GM12878 (cell line): Measurements from ENCODE around the gene MCM3. TPM values are rescaled to one million over a fixed set of nuclear protein-coding genes. Genes with fewer than 3 reads are reported as not detected.

Experiments used
- ATAC-seq: fragments of 200-7000 bp; cut with Tn5 transposase; 3 replicates; pipeline ENCODE4 v1.9.1; 2020; ENCODE audit warnings: mild to moderate bottlenecking, moderate library complexity
- BruUV-seq: library from RNA; stranded (reverse); fragments of 400-500 nt; replicated peaks from 2 replicates; lab custom pipeline; 2021; lab: Mats Ljungman, UMichigan
- CTCF ChIA-PET: fragments of 300-600 bp; sonication (Branson Sonifier 250); formaldehyde crosslinking; extraction: SDS; loops from one replicate; lab custom pipeline; 2021; ENCODE audit warnings: inconsistent platforms; lab: Yijun Ruan, JAX
- POLR2A ChIA-PET: fragments of 350-600 bp; formaldehyde crosslinking; extraction: SDS; loops from one replicate; lab custom pipeline; 2021; ENCODE audit warnings: inconsistent platforms; lab: Charles Lee
- RAD21 ChIA-PET: fragments of 300-600 bp; sonication (Branson Sonifier 250); formaldehyde crosslinking; loops from one replicate; lab custom pipeline; 2023; ENCODE audit warnings: antibody characterized with exemption; ENCODE audit not compliant: unreplicated experiment; lab: Charles Lee
- SMC1A ChIA-PET: fragments of 300-600 bp; sonication (Branson Sonifier 250); formaldehyde crosslinking; loops from one replicate; lab custom pipeline; 2023; ENCODE audit not compliant: unreplicated experiment, uncharacterized antibody; lab: Charles Lee
- DNase-seq: peaks from one replicate; pipeline ENCODE4 v3.0.0-alpha.2; 2011; ENCODE audit warnings: low read depth, low spot score
- FAIRE-seq: peaks from 3 replicates; lab custom pipeline; 2011; peaks lifted over from hg19 to GRCh38; lab: Jason Lieb, UNC
- H2AFZ ChIP-seq: 2 replicates; pipeline ENCODE4 v1.6.0; 2011; ENCODE audit warnings: low read depth, low read length, control low read depth; ENCODE audit not compliant: control insufficient read depth
- H3K27ac ChIP-seq: 2 replicates; pipeline ENCODE4 v1.5.1; 2011; ENCODE audit warnings: control low read depth; ENCODE audit not compliant: control insufficient read depth, insufficient read depth
- H3K27me3 ChIP-seq, 2 experiments: replicated peaks in 1 of 2; 2 replicates each; pipeline versions ENCODE4 v1.6.0 to v1.6.1; 2011; ENCODE audit warnings: low read length in 1 of 2; ENCODE audit not compliant: control insufficient read depth in 2 of 2, insufficient read depth in 2 of 2
- H3K36me3 ChIP-seq, 2 experiments: 2 replicates each; pipeline ENCODE4 v1.5.1; 2011; ENCODE audit warnings: low read length in 1 of 2; ENCODE audit not compliant: control insufficient read depth in 2 of 2, insufficient read depth in 2 of 2
- H3K4me1 ChIP-seq: 2 replicates; pipeline ENCODE4 v1.6.1; 2011; ENCODE audit warnings: mild to moderate bottlenecking, low read length, moderate library complexity, mixed read lengths; ENCODE audit not compliant: control insufficient read depth, insufficient read depth
- H3K4me2 ChIP-seq: 2 replicates; pipeline ENCODE4 v1.6.0; 2011; ENCODE audit warnings: control low read depth; ENCODE audit not compliant: control insufficient read depth, insufficient read depth
- H3K4me3 ChIP-seq: fragments of 200-600 bp; sonication (generic); 2 replicates; pipeline ENCODE4 v1.5.1; 2016
- H3K79me2 ChIP-seq: 2 replicates; pipeline ENCODE4 v1.6.0; 2011; ENCODE audit warnings: low read length; ENCODE audit not compliant: control insufficient read depth, insufficient read depth
- H3K9ac ChIP-seq: 2 replicates; pipeline ENCODE4 v1.8.0; 2011; ENCODE audit warnings: low read length, control low read depth, mixed read lengths; ENCODE audit not compliant: control insufficient read depth, insufficient read depth
- H3K9me3 ChIP-seq: replicated peaks from 3 replicates; pipeline ENCODE4 v1.5.1; 2011; ENCODE audit warnings: mild to moderate bottlenecking, low read length; ENCODE audit not compliant: control insufficient read depth, insufficient read depth
- H4K20me1 ChIP-seq: 2 replicates; pipeline ENCODE4 v1.6.0; 2011; ENCODE audit not compliant: control insufficient read depth, insufficient read depth
- RUNX3 ChIP-seq: IDR thresholded peaks from 2 replicates; pipeline ENCODE4 v1.6.1; 2012; ENCODE audit warnings: low read length, inconsistent platforms
- ZNF687 ChIP-seq: fragments of 450-650 bp; IDR thresholded peaks from 2 replicates; pipeline ENCODE4 v1.6.1; 2017; ENCODE audit warnings: mild to moderate bottlenecking, moderate library complexity
- WGBS: methylation state at CpG from one replicate; pipeline ENCODE4 v1.1.6; 2016; ENCODE audit warnings: low lambda C conversion rate; ENCODE audit not compliant: insufficient replicate concordance, insufficient coverage; ENCODE audit errors: missing lambda C conversion rate; 5-methylcytosine and 5-hydroxymethylcytosine counted together
- in situ Hi-C: fragments of 300-500 bp; cut with MboI; formaldehyde crosslinking; loops from 9 replicates; pipeline ENCODE4 v1.14.3; 2018; ENCODE audit warnings: mixed read lengths
- intact Hi-C: fragments of 100-400 bp; cut with micrococcal nuclease; formaldehyde crosslinking; loops from one replicate; pipeline ENCODE4 v1.14.2; 2022; ENCODE audit not compliant: unreplicated experiment
- polyA plus RNA-seq, 11 experiments: library from polyadenylated mRNA; depleted of rRNA in 4 of 11; unstranded in 6 of 11; stranded (reverse) in 5 of 11; fragments of >200 nt; fragmentation: Nextera tagmentation in 4 of 11; fragmentation: Illumina TruSeq in 1 of 11; extraction: Ambion mirVana in 4 of 11; extraction: Trizol in 1 of 11; gene quantifications; 1 replicate in 1 of 11; 2 replicates in 10 of 11; pipeline versions ENCODE4 v1.2.1 to v1.2.3, GENCODE V29; 2011 to 2016; ENCODE audit warnings: inconsistent platforms in 2 of 11, missing spikeins in 2 of 11, low read depth in 1 of 11
- total RNA-seq, 4 experiments: library from RNA; depleted of rRNA in 3 of 4; stranded (reverse); fragments of >200 nt in 3 of 4; fragmentation: Illumina TruSeq in 1 of 4; extraction: Trizol in 1 of 4; gene quantifications; 2 replicates each; pipeline versions ENCODE4 v1.2.1 to v1.2.3, GENCODE V29; 2013 to 2021
- TF ChIP-seq, protein P1 (sequence below): fragments of 450-650 bp; IDR thresholded peaks from 2 replicates; pipeline ENCODE4 v1.6.1; 2014; ENCODE audit warnings: mild to moderate bottlenecking

MCM3 gene
- total and polyA plus RNA-seq, 10 of the 15 experiments (the other 5 are each of a cell fraction or from before 2014, with no cell fraction given): 74.1 to 265 (median 214) TPM

DNA sequence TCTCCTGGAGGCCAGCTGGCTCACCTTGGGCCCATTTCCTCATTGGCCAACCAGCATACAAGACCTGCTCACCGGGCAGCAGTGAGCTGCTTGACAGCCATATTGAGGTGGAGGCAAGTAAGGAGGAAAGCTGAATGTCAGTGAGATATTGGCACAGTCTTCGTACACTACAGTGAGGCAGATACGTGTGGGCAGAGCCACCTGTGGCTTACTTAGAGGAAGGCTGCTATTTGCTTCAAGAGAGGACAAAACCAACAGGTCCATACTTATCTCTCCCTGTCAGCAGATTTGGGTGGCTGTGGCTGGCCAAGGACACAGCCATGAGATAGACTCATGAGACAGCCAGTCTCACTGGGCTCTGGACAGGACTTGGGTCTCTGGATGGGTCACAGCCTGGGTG is 15.1 kb upstream of the MCM3 start:
- Histone ChIP-seq H3K79me2 (no peaks in the 10 kb centered on the region), H2AFZ (no peak overlapping the region), H3K4me2 (no peak overlapping the region), H3K27ac (no peak overlapping the region), H3K36me3 (no peaks in the 10 kb centered on the region), H3K4me3 (no peak overlapping the region), H3K9ac (no peak overlapping the region), H4K20me1 (no peaks in the 10 kb centered on the region), H3K9me3 (peaks cover 8% of the 10 kb centered on the region; the same call in 2 of the 3 replicates), H3K27me3 (no peaks in the 10 kb centered on the region), H3K4me1 (peaks cover 57% of the 10 kb centered on the region)
- ATAC-seq (no peak), DNase-seq (no peak)
- 74% methylated on average over 3 of the region's 3 CpGs for WGBS
- ChIA-PET CTCF (interaction anchor here (0.6 to 3.1 kb wide), 4 partner anchors 10 to 20 kb away, joined by 3 to 19 read pairs (median 3); partner anchors contain the start of gene MCM3), SMC1A (interaction anchor here (1.0 to 3.4 kb wide), 11 partner anchors 8 to 116 kb away, joined by 3 to 23 read pairs (median 3); partner anchors contain the start of gene MCM3), RAD21 (interaction anchor here (0.8 to 2.6 kb wide), 4 partner anchors 14 to 100 kb away, joined by 3 to 12 read pairs (median 3); partner anchors contain the start of genes MCM3 and PAQR8), POLR2A (interaction anchor here (1.0 to 2.8 kb wide), 3 partner anchors 8 to 63 kb away, joined by 3 to 11 read pairs (median 5); partner anchors contain the start of gene PAQR8)
- intact Hi-C loops (no loop called here), in situ Hi-C loops (loop anchor here (5.0 kb wide), 2 partner anchors 93 to 198 kb away; no protein-coding TSS in a partner anchor)
- TF ChIP-seq RUNX3 (no peak), ZNF687 (peak; percentile 13; the same call in 1 of the 2 replicates)
- TF ChIP-seq, protein P1, sequence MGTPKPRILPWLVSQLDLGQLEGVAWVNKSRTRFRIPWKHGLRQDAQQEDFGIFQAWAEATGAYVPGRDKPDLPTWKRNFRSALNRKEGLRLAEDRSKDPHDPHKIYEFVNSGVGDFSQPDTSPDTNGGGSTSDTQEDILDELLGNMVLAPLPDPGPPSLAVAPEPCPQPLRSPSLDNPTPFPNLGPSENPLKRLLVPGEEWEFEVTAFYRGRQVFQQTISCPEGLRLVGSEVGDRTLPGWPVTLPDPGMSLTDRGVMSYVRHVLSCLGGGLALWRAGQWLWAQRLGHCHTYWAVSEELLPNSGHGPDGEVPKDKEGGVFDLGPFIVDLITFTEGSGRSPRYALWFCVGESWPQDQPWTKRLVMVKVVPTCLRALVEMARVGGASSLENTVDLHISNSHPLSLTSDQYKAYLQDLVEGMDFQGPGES: no peak
- TF ChIP-seq, all 136 proteins: peak for 1
- no peak for FAIRE-seq
- no TSS peak for BruUV-seq
